ENCODE measurements around the gene TNFAIP8L2. TPM values are rescaled to one million over a fixed set of nuclear protein-coding genes. Genes with fewer than 3 reads are reported as not detected.

The TNFAIP8L2 gene
- total RNA-seq, 1 experiment from 2014 or later: not detected

DNA sequence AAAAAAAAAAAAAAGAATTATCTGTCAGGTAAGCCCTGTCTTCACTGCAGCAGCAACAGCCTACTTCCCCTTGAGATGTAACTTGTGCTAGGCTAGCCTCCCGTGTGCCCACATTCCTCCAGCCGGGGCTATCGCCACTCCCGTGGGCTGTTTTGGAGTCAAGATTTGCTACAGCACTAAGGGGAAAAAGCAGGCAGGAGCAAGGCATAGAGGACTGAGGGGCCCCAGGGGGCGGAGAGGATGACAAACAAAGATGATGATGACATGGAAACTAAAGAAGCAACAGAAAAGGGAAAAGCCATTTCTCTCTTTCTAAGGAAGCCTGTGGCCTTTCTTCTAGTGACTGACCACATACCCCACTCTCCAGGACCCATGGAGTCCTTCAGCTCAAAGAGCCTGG is 1.9 kb downstream of the TNFAIP8L2 start:
- H3K4me1 ChIP-seq (replicated peaks; ENCODE audit: insufficient read depth): no peaks in the 10 kb centered on the region
- H3K9me3 ChIP-seq (ENCODE audit: insufficient read depth, low read depth): no peaks in the 10 kb centered on the region
- no TSS peak for BruUV-seq (replicated peaks)
- no peaks in the 10 kb centered on the region for H3K27me3 ChIP-seq (ENCODE audit: insufficient read depth, low read depth)
- no peaks in the 10 kb centered on the region for H3K79me2 ChIP-seq (ENCODE audit: low read depth)
- no peak overlapping the region for H3K4me2 ChIP-seq
- ChIA-PET POLR2A (ENCODE audit: unreplicated experiment) (interaction anchor here (0.7 kb wide), 1 partner anchor 878 kb away, joined by 6 read pairs; no protein-coding TSS in a partner anchor), CTCF (interaction anchor here (0.6 kb wide), 1 partner anchor 58 kb away, joined by 5 read pairs; no protein-coding TSS in a partner anchor)
- no peaks in the 10 kb centered on the region for H3K36me3 ChIP-seq (ENCODE audit: low read depth)
- H2AFZ ChIP-seq: no peak overlapping the region
- no peak for DNase-seq
- H3K4me3 ChIP-seq: no peak overlapping the region
- H3F3A ChIP-seq (ENCODE audit: insufficient read depth, low read depth): peaks cover 15% of the 10 kb centered on the region; the same call in 1 of the 2 replicates
- TF ChIP-seq EZH2 (IDR thresholded peaks at IDR 0.05; ENCODE audit: low read depth) (no peak), CTCF (conservative IDR thresholded peaks at IDR 0.05) (no peak)
- no peak overlapping the region for H3K27ac ChIP-seq
- H3K9me2 ChIP-seq (ENCODE audit: insufficient read depth): no peaks in the 10 kb centered on the region
- intact Hi-C loops (cut with micrococcal nuclease; ENCODE audit: unreplicated experiment): loop anchor here (5.0 kb wide), 1 partner anchor 901 kb away; the partner anchor contains the start of gene CA14
- H4K20me1 ChIP-seq (ENCODE audit: insufficient read depth): no peaks in the 10 kb centered on the region

DNA sequence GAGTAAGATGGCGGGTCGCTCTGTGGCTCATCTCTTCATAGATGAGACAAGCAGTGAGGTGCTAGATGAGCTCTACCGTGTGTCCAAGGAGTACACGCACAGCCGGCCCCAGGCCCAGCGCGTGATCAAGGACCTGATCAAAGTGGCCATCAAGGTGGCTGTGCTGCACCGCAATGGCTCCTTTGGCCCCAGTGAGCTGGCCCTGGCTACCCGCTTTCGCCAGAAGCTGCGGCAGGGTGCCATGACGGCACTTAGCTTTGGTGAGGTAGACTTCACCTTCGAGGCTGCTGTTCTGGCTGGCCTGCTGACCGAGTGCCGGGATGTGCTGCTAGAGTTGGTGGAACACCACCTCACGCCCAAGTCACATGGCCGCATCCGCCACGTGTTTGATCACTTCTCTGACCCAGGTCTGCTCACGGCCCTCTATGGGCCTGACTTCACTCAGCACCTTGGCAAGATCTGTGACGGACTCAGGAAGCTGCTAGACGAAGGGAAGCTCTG is 2.4 kb downstream of the TNFAIP8L2 start:
- ChIA-PET CTCF (interaction anchor here (0.6 kb wide), 1 partner anchor 59 kb away, joined by 5 read pairs; no protein-coding TSS in a partner anchor), POLR2A (ENCODE audit: unreplicated experiment) (no interaction called here)
- H3K27me3 ChIP-seq (ENCODE audit: insufficient read depth, low read depth): no peaks in the 10 kb centered on the region
- no peaks in the 10 kb centered on the region for H3K9me2 ChIP-seq (ENCODE audit: insufficient read depth)
- TF ChIP-seq EZH2 (IDR thresholded peaks at IDR 0.05; ENCODE audit: low read depth) (no peak), CTCF (conservative IDR thresholded peaks at IDR 0.05) (no peak)
- H3K4me3 ChIP-seq: no peak overlapping the region
- no peaks in the 10 kb centered on the region for H3K4me1 ChIP-seq (replicated peaks; ENCODE audit: insufficient read depth)
- no peak overlapping the region for H3K4me2 ChIP-seq
- no peak for DNase-seq
- H3K27ac ChIP-seq: no peak overlapping the region
- no peaks in the 10 kb centered on the region; the same call in 1 of the 2 replicates for H3K79me2 ChIP-seq (ENCODE audit: low read depth)
- no peaks in the 10 kb centered on the region for H3K36me3 ChIP-seq (ENCODE audit: low read depth)
- no TSS peak for BruUV-seq (replicated peaks)
- no peak overlapping the region for H2AFZ ChIP-seq
- no peaks in the 10 kb centered on the region for H3K9me3 ChIP-seq (ENCODE audit: insufficient read depth, low read depth)
- peaks cover 12% of the 10 kb centered on the region; the same call in 1 of the 2 replicates for H3F3A ChIP-seq (ENCODE audit: insufficient read depth, low read depth)
- no peaks in the 10 kb centered on the region for H4K20me1 ChIP-seq (ENCODE audit: insufficient read depth)
- intact Hi-C loops (cut with micrococcal nuclease; ENCODE audit: unreplicated experiment): loop anchor here (1.0 to 5.0 kb wide), 2 partner anchors 60 to 902 kb away; partner anchors contain the start of gene CA14

DNA sequence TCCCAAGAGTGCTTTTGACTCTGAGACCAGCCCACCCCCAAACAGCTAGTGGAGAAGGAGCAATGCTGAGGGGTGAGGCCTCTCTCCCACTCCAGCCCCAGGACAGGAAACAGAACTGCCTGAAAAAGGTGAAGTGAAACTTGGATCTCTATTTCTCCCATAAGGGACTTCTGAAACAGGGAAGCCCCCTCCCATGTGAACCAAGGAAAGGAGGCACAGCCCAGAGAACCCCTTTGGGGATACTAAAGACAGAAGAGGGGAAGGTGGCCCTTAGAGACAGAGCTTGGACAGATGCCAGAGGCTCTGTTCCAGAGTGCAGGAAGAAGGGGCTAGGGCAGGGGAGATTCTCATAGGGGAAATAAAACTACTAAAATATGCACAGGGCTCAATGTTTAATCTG is 2.9 kb downstream of the TNFAIP8L2 start:
- no peak overlapping the region for H2AFZ ChIP-seq
- H3K9me2 ChIP-seq (ENCODE audit: insufficient read depth): no peaks in the 10 kb centered on the region
- TF ChIP-seq EZH2 (IDR thresholded peaks at IDR 0.05; ENCODE audit: low read depth): no peak
- TF ChIP-seq CTCF (conservative IDR thresholded peaks at IDR 0.05): no peak
- no peaks in the 10 kb centered on the region for H3K27me3 ChIP-seq (ENCODE audit: insufficient read depth, low read depth)
- ChIA-PET CTCF (no interaction called here), POLR2A (ENCODE audit: unreplicated experiment) (no interaction called here)
- no peaks in the 10 kb centered on the region for H3K36me3 ChIP-seq (ENCODE audit: low read depth)
- no peaks in the 10 kb centered on the region for H4K20me1 ChIP-seq (ENCODE audit: insufficient read depth)
- H3K4me1 ChIP-seq (replicated peaks; ENCODE audit: insufficient read depth): peaks cover 4% of the 10 kb centered on the region; the same call in 1 of the 2 replicates
- H3K9me3 ChIP-seq (ENCODE audit: insufficient read depth, low read depth): no peaks in the 10 kb centered on the region
- H3K4me3 ChIP-seq: no peak overlapping the region
- no TSS peak for BruUV-seq (replicated peaks)
- peaks cover 5% of the 10 kb centered on the region; the same call in 1 of the 2 replicates for H3K79me2 ChIP-seq (ENCODE audit: low read depth)
- intact Hi-C loops (cut with micrococcal nuclease; ENCODE audit: unreplicated experiment): loop anchor here (1.0 to 5.0 kb wide), 2 partner anchors 60 to 902 kb away; partner anchors contain the start of gene CA14
- H3K27ac ChIP-seq: no peak overlapping the region
- H3F3A ChIP-seq (ENCODE audit: insufficient read depth, low read depth): peaks cover 12% of the 10 kb centered on the region; the same call in 1 of the 2 replicates
- no peak overlapping the region for H3K4me2 ChIP-seq
- DNase-seq: no peak
